Measurements from ENCODE around the gene CEP112.

GRCh38 chr17:65902831-65903522 lies 289.0 kb downstream of the CEP112 start:
- TF ChIP-seq CTCF (IDR thresholded peaks at IDR 0.05; ENCODE audit: low read depth, low read length, missing input control) (no peak), ZBTB33 (IDR thresholded peaks at IDR 0.05) (no peak), HNF4G (IDR thresholded peaks at IDR 0.05) (no peak), REST (IDR thresholded peaks at IDR 0.05) (no peak), TAF1 (conservative IDR thresholded peaks at IDR 0.05) (no peak), RAD21 (IDR thresholded peaks at IDR 0.05) (no peak), MAX (IDR thresholded peaks at IDR 0.05) (no peak), EGR1 (IDR thresholded peaks at IDR 0.05; ENCODE audit: low read depth in 2 of 2) (no peak), GABPA (IDR thresholded peaks at IDR 0.05 in 1 of 2, conservative IDR thresholded peaks at IDR 0.05 in 1 of 2) (no peak), YY1 (IDR thresholded peaks at IDR 0.05) (no peak), JUND (IDR thresholded peaks at IDR 0.05) (no peak)

Data from liver (tissue), 3 donors.